RWPE1 (cell line): Measurements from ENCODE around the gene AP3B1.
A peak's percentile ranks its signal among the peaks of the same experiment; 100 is the strongest.

ENCODE experiments used
- CTCF ChIA-PET: fragments of 350-600 bp; sonication (Branson Sonifier 250); formaldehyde crosslinking; extraction: SDS; loops from one replicate; lab custom pipeline; 2021; lab: Yijun Ruan, JAX
- POLR2A ChIA-PET: fragments of 400-600 bp; formaldehyde crosslinking; extraction: SDS; loops from one replicate; lab custom pipeline; 2020; ENCODE audit warnings: antibody characterized with exemption; ENCODE audit not compliant: low non-redundant PET; lab: Yijun Ruan, JAX
- DNase-seq: peaks from one replicate; pipeline ENCODE4 v3.0.0; 2012; ENCODE audit warnings: low spot score
- H3K27ac ChIP-seq: fragments of 450-650 bp; 2 replicates; pipeline ENCODE4 v1.5.1; 2017
- TF ChIP-seq, protein P1 (sequence below): fragments of 450-650 bp; conservative IDR thresholded peaks from 2 replicates; pipeline ENCODE4 v1.5.1; 2017; ENCODE audit warnings: low read depth, mild to moderate bottlenecking

Gene AP3B1

DNA sequence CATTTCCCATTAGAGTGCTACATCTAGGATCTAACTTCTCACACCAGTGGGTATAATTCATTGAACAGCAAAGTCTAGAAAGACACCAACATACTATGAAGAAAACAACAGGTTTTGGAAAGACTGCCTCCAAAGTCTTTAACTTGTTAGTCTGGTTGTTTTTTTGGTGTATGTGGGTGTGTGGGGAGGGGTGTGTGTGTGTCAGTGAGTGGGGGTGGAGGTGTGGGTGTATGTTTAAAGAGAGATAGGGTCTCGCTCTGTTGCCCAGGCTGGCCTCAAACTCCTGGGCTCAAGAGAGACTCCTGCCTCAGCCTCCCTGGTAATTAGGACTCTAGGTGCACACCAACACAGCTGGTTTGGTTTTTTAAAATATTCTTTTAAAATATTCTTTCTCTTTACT is 59.7 kb downstream of the AP3B1 start:
- no peak overlapping the region for H3K27ac ChIP-seq
- no peak for DNase-seq
- TF ChIP-seq, protein P1, sequence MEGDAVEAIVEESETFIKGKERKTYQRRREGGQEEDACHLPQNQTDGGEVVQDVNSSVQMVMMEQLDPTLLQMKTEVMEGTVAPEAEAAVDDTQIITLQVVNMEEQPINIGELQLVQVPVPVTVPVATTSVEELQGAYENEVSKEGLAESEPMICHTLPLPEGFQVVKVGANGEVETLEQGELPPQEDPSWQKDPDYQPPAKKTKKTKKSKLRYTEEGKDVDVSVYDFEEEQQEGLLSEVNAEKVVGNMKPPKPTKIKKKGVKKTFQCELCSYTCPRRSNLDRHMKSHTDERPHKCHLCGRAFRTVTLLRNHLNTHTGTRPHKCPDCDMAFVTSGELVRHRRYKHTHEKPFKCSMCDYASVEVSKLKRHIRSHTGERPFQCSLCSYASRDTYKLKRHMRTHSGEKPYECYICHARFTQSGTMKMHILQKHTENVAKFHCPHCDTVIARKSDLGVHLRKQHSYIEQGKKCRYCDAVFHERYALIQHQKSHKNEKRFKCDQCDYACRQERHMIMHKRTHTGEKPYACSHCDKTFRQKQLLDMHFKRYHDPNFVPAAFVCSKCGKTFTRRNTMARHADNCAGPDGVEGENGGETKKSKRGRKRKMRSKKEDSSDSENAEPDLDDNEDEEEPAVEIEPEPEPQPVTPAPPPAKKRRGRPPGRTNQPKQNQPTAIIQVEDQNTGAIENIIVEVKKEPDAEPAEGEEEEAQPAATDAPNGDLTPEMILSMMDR = no peak
- ChIA-PET POLR2A (no interaction called here), CTCF (interaction anchor here (0.7 to 0.9 kb wide), 2 partner anchors 8 to 604 kb away, joined by 3 to 9 read pairs; no protein-coding TSS in a partner anchor)

DNA sequence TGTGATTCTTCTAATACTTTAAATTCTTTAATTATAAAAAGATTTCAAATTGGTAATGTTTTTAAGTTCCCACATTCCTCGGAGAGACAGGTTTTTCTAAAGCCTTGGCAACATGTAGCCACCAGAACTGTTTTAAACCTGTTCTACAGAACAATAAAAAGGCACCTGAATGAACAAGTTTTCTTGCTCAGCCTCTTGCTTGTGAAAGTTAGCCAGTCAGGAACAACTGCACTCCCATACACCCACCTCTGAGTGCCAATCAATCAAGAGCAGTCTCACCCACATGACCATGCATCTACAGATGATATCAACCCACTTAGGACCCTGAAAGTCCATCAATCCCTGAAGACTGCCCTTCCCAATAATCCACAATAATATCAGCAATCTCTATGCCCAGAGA is 62.3 kb downstream of the AP3B1 start:
- peak; percentile 13 for DNase-seq
- TF ChIP-seq, protein P1 = no peak
- ChIA-PET CTCF (interaction anchor here (1.6 kb wide), 1 partner anchor 14 kb away, joined by 3 read pairs; no protein-coding TSS in a partner anchor), POLR2A (no interaction called here)
- H3K27ac ChIP-seq = no peak overlapping the region

DNA sequence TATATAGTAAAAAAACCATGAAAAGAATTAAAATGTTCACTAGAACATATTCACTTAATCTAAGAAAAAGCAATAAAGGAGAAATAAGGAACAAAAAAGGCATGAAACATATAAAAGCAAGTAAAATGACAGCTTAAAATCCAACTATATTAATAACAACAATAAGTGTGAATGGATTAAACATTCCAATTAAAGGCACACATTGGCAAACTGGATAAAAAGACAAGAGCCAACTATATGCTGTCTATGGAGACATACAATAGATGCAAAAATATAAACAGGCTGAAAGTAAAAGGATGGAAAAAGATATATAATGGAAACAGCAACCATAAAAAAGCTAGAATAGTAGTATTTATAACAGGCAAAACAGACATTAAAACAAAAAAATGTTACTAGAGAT is 70.1 kb downstream of the AP3B1 start:
- no peak overlapping the region for H3K27ac ChIP-seq
- ChIA-PET CTCF (no interaction called here), POLR2A (no interaction called here)
- DNase-seq = no peak
- TF ChIP-seq, protein P1 = no peak

DNA sequence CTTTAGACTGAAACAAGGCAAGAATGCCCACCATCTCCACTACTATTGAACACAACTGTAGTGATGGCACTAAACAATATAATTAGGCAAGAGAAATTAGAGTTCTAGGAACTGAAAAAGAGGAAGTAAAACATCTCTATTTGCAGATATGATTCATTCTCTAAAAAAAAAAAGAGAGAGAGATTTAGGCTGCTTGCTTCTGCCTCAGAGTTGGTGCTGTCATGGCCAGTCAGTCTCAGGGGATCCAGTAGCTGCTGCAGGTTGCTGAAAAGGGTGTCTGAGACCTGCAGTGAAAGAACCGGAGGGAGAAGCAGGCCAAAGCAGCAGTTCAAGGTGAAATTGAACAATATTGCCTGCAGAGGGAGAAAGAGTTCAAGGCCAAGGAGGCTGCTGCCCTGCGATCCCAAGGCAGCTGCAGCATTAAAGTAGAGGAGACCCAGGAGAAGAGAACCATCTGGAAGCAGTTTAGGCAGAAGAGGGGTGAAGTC is 72.5 kb downstream of the AP3B1 start:
- ChIA-PET CTCF (interaction anchor here (0.7 kb wide), 1 partner anchor 9 kb away, joined by 3 read pairs; no protein-coding TSS in a partner anchor), POLR2A (no interaction called here)
- no peak for DNase-seq
- TF ChIP-seq, protein P1 = no peak
- H3K27ac ChIP-seq = no peak overlapping the region

DNA sequence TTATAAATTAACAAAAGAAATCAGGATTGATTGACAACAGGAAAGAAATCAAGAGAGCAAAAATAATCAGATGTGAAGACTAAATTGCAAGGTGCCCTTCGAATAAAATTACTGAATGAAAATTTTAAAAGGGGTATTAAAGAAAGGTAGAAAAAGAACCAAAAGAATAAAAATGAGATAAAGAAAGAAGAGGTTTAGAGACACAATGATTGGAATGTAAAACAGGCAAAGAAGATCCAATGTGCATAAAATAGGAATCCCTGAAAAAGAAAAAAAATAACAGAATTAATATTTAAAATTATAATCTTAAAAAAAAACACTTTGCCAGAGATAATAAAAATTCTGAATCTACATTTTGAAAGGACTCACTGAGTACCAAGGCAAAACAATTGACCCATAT is 73.0 kb downstream of the AP3B1 start:
- H3K27ac ChIP-seq = no peak overlapping the region
- ChIA-PET POLR2A (no interaction called here), CTCF (interaction anchor here (0.7 kb wide), 1 partner anchor 8 kb away, joined by 3 read pairs; no protein-coding TSS in a partner anchor)
- TF ChIP-seq, protein P1 = no peak
- no peak for DNase-seq

DNA sequence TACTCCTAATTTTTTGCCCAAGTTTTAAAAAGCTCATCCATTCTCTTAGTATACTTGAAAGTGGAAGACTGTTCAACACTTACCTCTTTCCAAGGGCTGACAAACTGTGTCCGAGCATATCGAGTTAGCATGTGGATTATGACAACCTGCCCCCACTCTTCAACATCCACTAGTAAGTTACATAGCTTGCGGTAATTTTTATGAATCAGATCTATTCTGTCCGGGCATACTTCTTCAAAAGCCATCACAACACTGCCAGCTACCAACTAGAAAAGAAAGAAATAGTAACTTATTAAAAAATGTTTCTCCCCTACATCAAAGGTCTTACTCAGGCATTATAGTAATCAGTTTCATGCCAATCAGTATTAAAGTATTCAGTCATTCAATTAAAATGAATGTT is 78.5 kb downstream of the AP3B1 start:
- TF ChIP-seq, protein P1 = no peak
- H3K27ac ChIP-seq = no peak overlapping the region
- POLR2A ChIA-PET = no interaction called here
- no peak for DNase-seq
- CTCF ChIA-PET = interaction anchor here (0.6 kb wide), 1 partner anchor 80 kb away, joined by 3 read pairs; no protein-coding TSS in a partner anchor
